ENCODE data around the gene SLC35D2.
A peak's percentile ranks its signal among the peaks of the same experiment; 100 is the strongest.

The SLC35D2 gene
- 1.8 to 6.5 (median 4.3) reads per million in 18 experiments for total RNA-seq

DNA sequence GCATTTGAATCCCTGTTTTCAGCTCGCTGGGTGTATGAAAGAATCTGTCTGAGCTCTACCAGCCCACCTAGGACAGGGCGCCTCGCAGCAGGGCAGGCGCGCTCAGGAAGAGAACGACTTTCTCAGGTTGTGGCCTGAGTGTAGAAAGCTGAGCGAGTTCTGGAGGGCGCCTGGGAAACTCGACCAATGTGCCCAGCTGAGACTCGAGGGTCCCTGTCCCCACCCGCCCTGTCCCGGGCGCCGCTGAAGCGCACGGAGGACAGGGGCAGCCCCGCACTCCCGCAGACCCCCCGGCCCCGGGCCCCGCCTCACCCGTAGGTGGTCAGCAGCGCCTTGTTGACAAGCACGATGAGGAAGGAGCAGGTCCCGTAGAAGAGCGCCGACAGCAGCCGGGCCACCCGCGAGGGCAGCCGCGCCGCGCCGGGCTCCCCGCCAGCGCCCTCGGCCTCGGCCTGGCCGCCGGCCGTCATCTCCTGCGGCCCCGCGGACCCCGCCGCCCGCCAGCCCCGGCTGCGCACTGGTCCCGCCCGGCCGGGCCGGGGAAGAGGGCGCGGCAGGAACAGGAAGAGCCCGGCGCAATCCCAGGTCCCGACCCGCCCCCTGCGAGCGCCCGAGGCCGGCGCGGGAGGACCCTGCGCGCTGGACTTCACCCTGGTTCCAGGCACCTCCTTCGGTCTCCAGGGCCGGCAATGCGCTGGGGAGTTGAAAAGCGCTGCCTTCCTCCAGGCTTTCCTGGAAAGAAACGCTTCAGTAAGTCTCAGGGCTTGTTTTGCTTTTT is at the start of gene SLC35D2:
Gene SLC35D2, minus strand, starts transcription at position 547 of the 778 bp plus-strand sequence. Its CDS starts 77 bp downstream, at position 470.
- DNase-seq: peak; percentile 46 to 72

DNA sequence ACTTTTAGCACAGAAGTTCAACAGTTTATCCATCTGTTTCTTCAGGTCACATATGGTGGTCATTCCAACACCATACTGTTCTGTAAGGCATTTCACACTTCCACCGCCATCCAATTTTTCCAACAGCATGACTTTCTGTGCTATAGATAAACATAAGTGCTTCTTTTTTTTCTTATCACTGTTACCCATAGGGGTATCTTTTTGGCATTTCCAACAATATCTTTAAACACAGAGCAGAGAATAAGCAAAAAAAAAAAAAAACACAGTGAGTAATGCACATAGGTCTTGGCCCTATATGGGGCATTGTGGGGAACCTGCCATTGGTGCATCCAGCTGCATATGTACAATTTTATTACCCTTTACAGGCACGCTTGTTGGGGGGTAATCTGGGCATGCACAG is 46.9 kb upstream of the SLC35D2 start:
- no peak for DNase-seq

DNA sequence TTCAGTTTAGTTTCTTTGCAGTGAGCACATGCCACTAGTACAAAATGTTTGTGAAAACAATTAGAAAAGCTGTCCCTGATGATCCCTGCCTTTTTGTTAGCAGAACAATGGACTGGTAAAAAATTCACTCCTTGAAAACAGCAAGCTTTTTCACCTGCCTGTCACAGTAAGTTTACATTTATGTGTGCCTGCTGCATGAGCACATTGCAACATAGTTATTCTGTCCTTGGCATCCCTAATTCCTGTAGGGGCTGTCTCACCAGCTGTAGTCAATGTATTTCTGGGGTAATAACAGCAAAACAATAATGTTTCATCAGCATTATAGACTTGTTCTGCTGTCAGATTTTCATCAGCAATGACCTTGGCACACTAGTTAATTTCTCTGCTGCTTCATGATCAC is 46.2 kb upstream of the SLC35D2 start:
- no peak for DNase-seq

DNA sequence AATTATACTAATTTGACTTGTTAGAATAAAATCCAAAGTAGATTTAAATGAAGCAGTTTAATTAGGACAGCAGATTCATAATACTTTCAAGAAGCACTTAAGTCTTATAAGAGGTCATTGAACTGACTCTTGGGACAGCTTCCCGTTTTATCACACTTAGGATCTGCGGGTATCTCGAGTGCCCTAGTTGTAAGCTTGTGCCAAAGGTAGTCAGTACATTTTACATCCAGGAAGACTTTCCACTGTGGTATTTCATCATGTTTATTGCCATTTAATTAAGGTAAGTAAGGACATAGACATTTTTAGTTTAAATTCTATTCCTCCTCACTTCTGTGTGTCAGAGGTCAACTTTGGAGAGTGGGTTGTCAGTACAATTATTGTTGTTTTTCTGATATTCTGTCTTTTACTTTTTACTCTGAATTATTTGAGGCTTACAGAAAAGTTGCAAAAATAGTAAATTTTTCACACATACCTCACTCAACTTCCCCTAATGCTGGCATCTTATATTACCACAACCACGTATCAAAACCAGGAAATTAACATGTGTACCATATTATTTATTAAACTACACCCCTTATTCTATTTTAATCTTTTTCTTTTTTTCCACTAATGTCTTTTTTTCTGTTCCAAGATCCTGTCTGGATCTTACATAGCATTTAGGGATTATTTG is 42.1 kb upstream of the SLC35D2 start:
- peak in 1 of 2 donors; percentile 14 for DNase-seq

DNA sequence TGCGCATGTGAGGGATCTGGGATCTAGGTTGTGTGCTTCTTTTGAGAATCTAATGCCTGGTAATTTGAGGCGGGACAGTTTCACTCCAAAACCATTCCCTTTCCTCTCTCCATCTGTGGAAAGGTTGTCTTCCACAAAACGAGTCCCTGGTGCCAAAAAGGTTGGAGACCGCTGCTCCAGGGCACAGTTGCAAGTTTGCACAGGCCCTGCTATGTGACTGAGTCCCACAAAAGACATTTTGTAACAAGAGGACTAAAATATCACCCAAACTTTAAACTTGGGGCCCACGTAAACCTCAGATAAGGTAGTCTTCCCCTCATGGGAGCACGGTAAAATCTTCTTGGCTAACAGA is 40.5 kb upstream of the SLC35D2 start:
- no peak for DNase-seq

DNA sequence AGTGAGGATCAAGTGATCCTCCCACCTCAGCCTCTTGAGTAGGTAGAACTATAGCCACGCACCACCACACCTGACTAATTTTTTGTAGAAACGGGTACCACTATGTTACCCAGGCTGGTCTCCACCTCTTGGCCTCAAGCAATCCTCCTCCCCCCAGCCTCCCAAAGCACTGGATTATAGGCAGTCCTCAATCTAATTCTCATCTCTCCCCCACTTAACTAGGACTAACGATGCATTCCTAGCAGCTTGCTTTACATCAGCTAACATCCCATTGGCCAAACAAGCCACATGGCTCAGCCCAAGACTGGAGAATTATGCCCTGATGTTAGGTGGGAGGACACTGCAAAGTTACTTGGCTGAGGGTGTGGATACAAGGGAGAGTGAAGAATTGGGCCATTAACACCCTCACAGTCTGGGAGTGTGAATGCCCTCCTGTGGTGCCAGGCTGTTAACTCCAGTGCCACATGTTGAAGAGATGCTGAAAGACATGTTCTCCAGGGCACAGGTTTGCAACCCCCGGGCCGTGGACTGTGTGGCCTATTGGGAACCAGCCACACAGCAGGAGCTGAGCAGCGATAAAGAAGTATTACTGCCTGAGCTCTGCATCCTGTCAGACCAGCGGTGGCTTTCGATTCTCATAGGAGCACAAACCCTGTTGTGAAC is 39.9 kb upstream of the SLC35D2 start:
- no peak for DNase-seq

DNA sequence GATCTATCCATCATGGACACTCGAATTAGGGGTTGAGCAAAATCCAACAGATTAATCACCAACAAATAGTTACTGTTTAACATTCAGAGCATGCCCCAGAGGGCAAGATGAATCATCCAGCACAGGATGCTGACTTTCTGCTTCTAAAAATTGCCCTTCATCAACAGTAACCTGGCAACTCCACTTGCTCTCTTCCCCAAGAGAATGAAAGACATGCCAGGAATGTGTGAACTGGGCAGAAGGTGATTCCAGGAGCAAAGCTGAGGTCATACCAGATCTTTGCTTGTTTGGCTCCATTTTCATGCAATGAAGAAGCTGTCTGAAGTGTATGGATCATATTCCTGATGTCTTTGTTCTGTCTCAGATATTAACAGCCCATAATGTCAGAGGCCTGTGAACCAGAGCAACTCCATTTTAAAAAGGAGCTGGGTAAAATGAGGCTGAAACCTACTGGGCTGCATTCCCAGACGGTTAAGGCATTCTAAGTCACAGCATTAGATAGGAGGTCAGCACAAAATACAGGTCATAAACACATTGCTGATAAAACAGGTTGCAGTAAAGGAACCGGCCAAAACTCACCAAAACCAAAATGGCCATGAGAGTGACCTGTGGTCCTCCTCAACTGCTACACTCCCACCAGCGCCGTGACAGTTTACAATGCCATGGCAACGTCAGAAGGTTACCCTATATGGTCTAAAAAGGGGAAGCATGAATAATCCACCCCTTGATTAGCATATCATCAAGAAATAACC is 37.1 kb upstream of the SLC35D2 start:
- peak; percentile 63 to 65 for DNase-seq

DNA sequence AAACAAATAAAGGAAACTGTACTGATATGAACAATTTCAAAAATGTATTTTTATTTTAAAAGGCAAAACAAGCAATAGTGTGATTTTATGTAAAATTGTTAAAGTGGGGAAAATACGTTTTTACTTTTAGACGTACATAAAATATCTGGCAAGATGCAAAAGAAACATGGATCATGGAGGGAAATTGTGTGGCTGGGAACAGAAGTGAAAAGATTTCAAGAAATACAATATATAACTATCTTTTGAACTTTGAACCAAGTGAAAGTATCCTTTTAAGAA is 36.1 kb upstream of the SLC35D2 start:
- DNase-seq: no peak

DNA sequence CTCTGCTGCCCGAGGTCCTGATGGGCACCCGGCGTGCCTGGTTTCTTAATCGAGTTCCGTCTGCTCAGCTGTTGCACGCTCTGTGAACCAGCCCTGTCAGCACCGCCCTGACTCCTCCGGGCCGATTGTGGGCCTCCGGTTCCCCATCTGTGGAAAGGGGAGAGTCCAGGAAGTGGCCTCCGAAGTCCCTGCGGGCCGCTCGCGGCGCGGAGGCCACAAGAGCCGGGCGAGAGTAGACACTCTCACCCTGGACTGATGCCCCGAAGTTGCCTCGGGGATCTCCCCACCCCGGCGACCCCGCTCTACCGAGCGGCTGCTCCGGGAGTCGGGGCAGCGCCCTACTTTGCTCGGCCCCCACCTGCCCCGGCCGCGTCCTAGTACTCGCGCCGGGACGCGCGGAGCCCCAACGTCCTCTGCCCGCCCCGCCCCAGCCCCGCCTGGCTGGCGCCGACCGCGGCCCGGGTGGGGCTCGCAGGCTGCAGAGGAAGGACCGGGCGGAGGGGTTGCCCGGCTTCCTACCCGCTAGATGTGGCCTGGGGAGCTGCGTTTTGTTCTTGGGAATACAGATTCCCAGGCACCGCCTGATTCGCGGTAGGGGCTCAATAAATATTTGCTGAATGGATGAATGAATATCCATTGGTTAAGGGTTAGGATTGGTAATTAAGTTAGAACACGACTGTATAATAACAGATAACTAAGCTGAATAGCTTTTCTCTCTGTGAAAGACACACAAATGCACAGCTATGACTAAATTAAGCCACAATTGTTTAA is 35.6 kb upstream of the SLC35D2 start:
- DNase-seq: peak; percentile 77 to 86

DNA sequence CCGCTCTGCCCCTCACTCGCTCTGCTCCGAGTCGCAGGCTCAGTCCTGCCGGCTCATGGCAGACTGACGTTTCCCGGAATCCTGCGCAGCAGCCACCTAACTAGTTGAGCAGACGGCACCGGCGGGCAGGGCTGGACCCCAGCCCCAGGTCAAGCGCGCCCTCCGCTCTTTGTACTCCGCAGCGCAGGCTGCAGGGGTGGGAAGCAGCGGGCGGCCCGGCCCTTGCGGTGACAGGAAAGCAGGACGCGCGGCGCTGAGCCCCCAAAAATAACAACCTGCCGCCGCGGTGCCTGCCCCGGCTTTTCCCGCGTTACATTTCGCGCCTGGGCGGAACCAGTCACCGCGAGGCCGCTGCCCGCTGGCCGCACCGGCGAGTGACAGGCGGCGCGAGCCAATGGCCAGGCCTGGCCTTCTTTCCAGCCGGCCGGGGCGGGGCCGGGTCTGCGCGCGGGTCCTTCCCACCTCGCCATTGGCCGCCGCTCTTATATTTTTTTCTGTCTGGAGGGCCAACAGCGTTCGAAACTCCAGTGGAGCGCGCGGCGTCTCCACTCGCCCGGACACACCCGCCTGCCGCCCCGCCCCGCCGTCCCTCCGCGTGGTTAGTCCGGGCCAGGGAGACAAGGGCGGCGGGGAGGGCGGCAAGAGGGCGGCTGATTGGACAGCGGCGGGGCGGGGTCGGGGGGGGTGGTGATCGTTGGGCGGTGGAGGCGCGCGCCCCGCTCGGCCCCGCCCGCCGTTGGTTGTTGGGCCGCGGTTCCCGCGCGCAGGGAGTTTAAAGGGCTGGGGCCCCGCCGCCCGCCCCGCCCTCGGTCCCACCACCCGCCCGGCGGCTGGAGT is 34.8 kb upstream of the SLC35D2 start, which contains the start of gene ZNF367:
Gene ZNF367, minus strand, starts transcription at position 288 of the 837 bp plus-strand sequence. CDS start 338 bp downstream, outside the sequence.
- DNase-seq: peak; percentile 97

DNA sequence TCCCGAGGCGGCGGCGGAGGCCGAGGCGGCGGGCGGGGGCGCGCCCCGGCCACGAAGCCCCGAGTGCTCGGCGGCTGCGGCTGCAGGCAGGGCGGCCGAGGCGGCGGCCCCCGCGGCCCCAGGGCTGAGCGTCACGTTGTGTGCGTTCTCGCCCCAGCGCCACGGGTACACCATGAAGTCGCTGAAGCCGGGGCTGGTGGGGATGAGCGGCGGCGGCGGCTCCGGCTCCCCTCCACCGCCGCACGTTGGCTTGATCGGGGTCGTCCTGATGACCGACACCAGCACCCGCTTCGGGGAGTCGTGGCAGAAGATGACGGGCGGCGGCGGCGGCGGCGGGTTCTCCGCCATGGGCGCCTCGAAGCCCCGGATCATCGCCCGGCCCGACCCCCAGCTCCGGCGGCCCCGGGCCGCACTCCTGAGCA is 34.2 kb upstream of the SLC35D2 start:
- no peak for DNase-seq

DNA sequence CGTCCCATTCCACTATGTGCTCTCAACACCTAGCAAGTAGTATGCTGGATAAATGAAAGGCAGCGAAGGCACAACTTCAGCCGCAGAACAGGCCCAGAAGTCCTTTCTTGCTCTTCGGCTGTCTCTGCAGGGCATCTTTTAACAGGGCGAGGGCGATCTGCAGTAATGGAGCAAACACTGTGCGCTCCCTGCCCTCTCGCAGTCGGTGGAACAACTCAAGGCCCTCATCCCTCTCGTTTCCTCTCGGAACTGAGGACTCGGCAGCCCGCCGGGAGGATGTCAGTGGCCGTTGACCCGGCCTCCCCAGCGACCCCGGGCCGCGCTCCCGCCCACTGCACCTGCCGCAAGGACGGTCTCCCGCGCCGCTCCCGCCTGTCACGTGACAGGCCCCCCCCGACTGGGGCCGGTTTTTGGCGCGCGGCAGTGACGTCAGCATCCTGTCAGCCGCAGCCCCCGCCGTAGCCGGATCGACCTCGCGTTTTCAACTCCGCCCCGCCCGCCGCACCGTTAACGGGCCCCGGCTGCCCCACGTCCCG is 33.6 kb upstream of the SLC35D2 start:
- DNase-seq: peak; percentile 84 to 88

DNA sequence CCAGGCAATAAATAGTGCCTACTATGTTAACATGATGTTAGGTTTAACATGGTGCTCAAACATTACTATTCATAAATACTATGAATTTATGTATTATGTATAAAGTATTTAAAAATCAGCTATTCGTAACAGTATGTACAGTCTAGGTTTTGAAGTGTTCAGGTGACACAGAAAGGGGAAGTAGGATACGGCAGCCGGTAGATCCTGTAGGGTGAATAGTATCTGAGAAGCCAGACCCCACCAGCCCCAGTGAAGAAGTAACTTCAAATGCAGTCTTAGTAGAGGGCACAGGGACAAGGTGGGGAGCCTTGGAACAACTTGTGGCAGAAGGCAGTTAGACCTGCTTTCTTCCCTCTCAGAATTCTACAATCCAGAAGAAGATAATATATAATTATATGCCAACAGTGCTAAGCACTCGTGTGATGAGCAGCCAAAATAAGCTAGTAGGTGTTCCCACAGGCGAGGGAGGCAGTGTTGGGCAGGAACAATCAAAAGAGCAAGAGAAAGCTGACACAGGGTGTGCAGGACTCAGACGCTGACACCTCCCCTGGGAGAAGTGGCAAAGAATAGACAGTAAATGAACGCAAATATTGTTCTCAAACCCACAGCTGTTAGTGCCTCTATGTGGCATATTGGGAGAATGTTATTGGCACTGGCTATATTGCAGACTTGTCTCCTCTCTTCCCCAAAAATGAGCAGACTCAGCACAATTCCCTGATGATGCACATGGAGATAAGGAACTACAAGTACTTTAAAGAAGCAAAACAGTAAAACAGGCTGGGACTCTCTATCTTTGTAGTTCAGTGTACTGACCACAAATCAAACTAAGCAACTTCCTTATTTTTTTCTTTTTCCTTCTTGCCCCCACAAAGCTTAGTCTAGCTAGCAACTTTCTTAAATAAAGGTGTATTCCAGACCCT is 30.1 kb upstream of the SLC35D2 start:
- DNase-seq: peak; percentile 72

DNA sequence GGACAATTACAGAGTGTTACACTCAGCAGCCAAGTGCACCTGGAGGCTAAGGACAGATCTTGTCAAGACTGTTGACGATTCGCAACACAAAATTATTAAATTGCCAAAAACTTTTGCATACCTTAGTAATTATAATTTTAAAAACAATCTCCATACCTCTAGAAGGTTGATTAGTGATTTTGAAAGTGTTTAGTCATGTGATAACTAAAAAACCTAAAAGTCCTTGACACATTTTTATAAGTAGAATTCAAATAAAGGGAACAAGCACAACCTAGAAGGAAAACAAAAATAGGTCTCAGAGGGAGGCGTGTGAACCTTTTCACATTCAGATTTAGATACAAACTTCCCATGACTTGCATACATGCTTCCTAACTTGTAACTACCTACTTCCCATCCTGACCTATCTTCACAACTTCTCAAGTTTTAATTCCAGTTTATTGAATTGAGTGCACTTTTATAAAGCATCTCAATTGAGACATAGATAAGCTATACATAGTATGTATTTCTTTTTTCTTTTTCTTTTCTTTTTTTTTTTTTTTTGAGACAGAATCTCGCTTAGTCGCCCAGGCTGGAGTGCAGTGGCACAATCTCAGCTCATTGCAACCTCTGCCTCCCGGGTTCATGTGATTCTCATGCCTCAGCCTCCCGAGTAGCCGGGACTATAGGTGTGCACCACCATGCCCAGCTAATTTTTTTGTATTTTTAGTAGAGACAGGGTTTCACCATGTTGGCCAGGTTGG is 28.8 kb upstream of the SLC35D2 start:
- DNase-seq: no peak

DNA sequence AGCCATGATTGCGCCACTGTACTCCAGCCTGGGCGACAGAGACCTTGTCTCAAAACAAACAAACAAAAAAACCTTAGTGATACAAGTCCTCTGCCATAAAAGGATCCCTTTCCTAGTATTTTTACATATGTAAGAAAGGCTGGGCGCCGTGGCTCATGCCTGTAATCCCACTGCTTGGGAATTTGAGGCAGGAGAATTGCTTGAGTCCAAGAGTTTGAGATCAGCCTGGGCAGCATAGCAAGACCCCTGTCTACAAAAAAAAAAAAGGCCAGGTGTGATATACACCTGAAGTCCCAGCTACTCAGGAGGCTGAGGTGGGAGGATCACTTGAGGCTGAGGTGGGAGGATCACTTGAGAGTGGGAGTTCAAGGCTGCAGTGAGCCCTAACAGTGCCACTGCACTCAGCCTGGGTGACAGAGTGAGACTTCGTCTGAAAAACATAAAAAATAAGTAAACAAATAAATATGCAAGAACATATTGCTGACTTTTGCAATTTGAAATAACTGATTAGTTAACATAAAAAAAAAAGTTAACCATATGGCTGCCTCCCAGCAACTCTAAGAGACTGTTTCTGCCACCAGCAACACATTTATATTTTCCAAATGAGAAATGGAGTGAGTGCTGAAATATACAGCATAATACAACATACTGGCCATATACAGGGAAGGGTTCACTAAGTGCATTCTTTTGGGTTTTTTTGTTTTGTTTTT is 27.8 kb upstream of the SLC35D2 start:
- DNase-seq: no peak

DNA sequence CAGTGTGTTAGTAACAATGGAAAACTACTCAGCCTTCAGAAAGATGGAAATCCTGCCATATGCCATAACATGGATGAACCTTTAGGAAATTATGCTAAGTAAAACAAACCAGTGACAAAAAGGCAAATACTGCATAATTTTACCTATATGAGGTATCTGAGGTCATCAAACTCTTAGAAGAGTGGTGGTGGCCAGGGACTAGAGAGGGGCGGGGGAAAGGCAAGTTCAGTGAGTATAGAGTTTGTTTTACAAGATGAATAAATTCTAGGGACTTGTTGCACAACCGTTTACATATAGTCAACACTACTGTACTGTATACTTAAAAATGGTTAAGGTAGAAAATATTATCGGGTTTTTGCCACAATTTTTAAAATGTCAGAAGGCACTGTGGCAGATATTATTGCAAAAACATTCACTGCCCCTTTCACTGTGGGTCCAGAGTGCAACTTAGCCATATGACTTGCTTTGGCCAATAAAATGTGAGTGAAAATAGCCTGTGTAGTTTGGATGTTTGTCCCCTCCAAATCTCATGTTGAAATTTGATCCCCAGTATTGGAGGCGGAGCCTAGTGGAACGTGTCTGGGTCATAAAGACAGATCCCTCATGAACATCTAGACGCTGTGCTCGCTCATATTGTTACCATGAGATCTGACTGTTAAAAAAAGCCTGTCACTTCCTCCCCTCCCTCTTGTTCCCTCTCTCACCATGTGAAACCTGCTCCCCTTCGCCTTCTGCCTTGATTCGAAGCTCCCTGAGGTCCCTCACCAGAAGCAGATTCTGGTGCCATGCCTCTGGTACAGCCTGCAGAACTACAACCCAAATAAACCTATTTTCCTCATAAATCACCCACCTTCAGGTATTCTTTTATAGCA is 25.1 kb upstream of the SLC35D2 start:
- DNase-seq: no peak

All from inflammatory macrophage (primary cell).